Endothelial cell of umbilical vein (primary cell): Measurements from ENCODE around the gene ACTN1.

Experiments used
- EZH2 ChIP-seq: IDR thresholded peaks from 2 replicates; pipeline ENCODE4 v1.6.1; 2012; ENCODE audit warnings: borderline replicate concordance, low read depth, mild to moderate bottlenecking, moderate library complexity, low read length, inconsistent platforms; ENCODE audit not compliant: severe bottlenecking
- GATA2 ChIP-seq: IDR thresholded peaks from 2 replicates; pipeline ENCODE4 v1.7.0; 2011; ENCODE audit warnings: low read depth, mild to moderate bottlenecking, moderate library complexity, mixed read lengths, low read length; ENCODE audit not compliant: insufficient read length, insufficient read depth
- JUN ChIP-seq: IDR thresholded peaks from 2 replicates; pipeline ENCODE4 v1.6.1; 2011; ENCODE audit warnings: borderline replicate concordance, low read depth; ENCODE audit not compliant: insufficient read length, insufficient read depth
- MYC ChIP-seq: IDR thresholded peaks from one replicate; pipeline ENCODE4 v1.6.1; 2011; ENCODE audit warnings: mild to moderate bottlenecking, low read depth, low read length
- POLR2A ChIP-seq: IDR thresholded peaks from 2 replicates; pipeline ENCODE4 v1.6.1; 2012; ENCODE audit warnings: low read depth, mild to moderate bottlenecking, control low read depth, low read length
- POLR2AphosphoS5 ChIP-seq: IDR thresholded peaks from 2 replicates; pipeline ENCODE4 v1.6.1; 2012; ENCODE audit warnings: low read depth, mild to moderate bottlenecking, control low read depth, low read length, moderate library complexity; ENCODE audit not compliant: insufficient read depth
- TF ChIP-seq, protein P1 (sequence below), 2 donors: IDR thresholded peaks; 1 replicate in 1 of 2; 2 replicates in 1 of 2; pipeline ENCODE4 v1.5.1; 2011; ENCODE audit warnings: low read length in 2 of 2, mild to moderate bottlenecking in 2 of 2, moderate library complexity in 2 of 2, control low read depth in 1 of 2, inconsistent platforms in 1 of 2, low read depth in 1 of 2; ENCODE audit not compliant: insufficient read depth in 1 of 2; ENCODE audit errors: extremely low read depth in 1 of 2
- TF ChIP-seq, protein P2 (sequence below): IDR thresholded peaks from 2 replicates; pipeline ENCODE4 v1.6.1; 2011; ENCODE audit not compliant: insufficient read depth, insufficient read length

DNA sequence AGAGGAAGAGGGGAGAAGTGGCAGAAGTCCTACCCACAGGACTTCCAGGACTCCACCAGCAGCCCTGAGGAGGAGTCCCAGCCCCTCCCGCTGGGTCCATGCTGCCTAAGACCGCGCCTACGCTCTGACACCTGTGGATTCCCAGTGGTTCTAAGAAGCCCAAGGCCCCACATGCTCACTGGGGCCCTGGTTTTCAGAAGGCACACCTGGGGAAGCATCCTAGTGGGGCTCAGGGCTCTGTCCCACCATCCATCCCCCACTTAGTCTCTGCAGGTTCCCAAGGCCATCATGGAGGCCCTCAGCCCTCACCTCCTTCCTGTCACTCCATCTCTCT, 32.6 kb downstream of the ACTN1 start:
- TF ChIP-seq, protein P1, sequence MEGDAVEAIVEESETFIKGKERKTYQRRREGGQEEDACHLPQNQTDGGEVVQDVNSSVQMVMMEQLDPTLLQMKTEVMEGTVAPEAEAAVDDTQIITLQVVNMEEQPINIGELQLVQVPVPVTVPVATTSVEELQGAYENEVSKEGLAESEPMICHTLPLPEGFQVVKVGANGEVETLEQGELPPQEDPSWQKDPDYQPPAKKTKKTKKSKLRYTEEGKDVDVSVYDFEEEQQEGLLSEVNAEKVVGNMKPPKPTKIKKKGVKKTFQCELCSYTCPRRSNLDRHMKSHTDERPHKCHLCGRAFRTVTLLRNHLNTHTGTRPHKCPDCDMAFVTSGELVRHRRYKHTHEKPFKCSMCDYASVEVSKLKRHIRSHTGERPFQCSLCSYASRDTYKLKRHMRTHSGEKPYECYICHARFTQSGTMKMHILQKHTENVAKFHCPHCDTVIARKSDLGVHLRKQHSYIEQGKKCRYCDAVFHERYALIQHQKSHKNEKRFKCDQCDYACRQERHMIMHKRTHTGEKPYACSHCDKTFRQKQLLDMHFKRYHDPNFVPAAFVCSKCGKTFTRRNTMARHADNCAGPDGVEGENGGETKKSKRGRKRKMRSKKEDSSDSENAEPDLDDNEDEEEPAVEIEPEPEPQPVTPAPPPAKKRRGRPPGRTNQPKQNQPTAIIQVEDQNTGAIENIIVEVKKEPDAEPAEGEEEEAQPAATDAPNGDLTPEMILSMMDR (IDR thresholded peaks at IDR 0.05; ENCODE audit: extremely low read depth in 1 of 2, insufficient read depth in 1 of 2, low read depth in 1 of 2, low read length in 2 of 2), result no peak
- TF ChIP-seq POLR2A, result no peak
- TF ChIP-seq POLR2AphosphoS5, result no peak
- no peak for TF ChIP-seq EZH2
- TF ChIP-seq, protein P2, sequence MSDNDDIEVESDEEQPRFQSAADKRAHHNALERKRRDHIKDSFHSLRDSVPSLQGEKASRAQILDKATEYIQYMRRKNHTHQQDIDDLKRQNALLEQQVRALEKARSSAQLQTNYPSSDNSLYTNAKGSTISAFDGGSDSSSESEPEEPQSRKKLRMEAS, result no peak
- TF ChIP-seq MYC, result no peak
- TF ChIP-seq GATA2, result no peak
- no peak for TF ChIP-seq JUN
